ENCODE results near the gene HERC2. TPM values are rescaled to one million over a fixed set of nuclear protein-coding genes. Genes with fewer than 3 reads are reported as not detected.

The HERC2 gene
- polyA plus RNA-seq, 1 of the 3 experiments (the other 2 are of a cell fraction) = 22.3 TPM

- 89% methylated on average over 8 of the region's 8 CpGs for WGBS (ENCODE audit: low lambda C conversion rate)
These were observed 214.1 kb downstream of the HERC2 start for GRCh38 chr15:28107904-28108275.

More at GRCh38 chr15:28107904-28108275, 214.1 kb downstream of the HERC2 start:
- TF ChIP-seq REST (IDR thresholded peaks at IDR 0.05; ENCODE audit: low read depth, low read length) (no peak), POLR2AphosphoS5 (IDR thresholded peaks at IDR 0.05; ENCODE audit: low read depth, low read length) (no peak), TCF12 (IDR thresholded peaks at IDR 0.05) (no peak), MAX (IDR thresholded peaks at IDR 0.05; ENCODE audit: low read depth) (no peak), RXRA (IDR thresholded peaks at IDR 0.05; ENCODE audit: borderline replicate concordance, low read depth) (no peak), RAD21 (IDR thresholded peaks at IDR 0.05; ENCODE audit: low read length) (no peak), EZH2phosphoT487 (IDR thresholded peaks at IDR 0.05; ENCODE audit: borderline replicate concordance, low read depth) (no peak), GABPA (IDR thresholded peaks at IDR 0.05; ENCODE audit: low read depth) (no peak), SIN3A (IDR thresholded peaks at IDR 0.05; ENCODE audit: borderline replicate concordance, low read depth, low read length) (no peak), JUND (IDR thresholded peaks at IDR 0.05) (no peak), PBX3 (IDR thresholded peaks at IDR 0.05) (no peak)
- H3K27me3 ChIP-seq (ENCODE audit: insufficient read depth) = no peaks in the 10 kb centered on the region
- no peaks in the 10 kb centered on the region for H3K79me2 ChIP-seq (ENCODE audit: insufficient read depth)
- no peak for DNase-seq
- CTCF ChIA-PET = interaction anchor here (0.6 to 3.1 kb wide), 4 partner anchors 12 to 1217 kb away, joined by 3 to 13 read pairs (median 12); no protein-coding TSS in a partner anchor
- H3K4me1 ChIP-seq (ENCODE audit: control insufficient read depth in 1 of 2, insufficient read depth in 2 of 2, low read depth in 1 of 2, low read length in 1 of 2) = no peaks in the 10 kb centered on the region; a peak in 1 of 4 replicates
- H4K20me1 ChIP-seq (ENCODE audit: insufficient read depth) = no peaks in the 10 kb centered on the region
- H3F3A ChIP-seq (replicated peaks; ENCODE audit: insufficient read depth) = peaks cover 4% of the 10 kb centered on the region
- POLR2A ChIA-PET = no interaction called here
- H3K9me2 ChIP-seq = no peaks in the 10 kb centered on the region
- no peak overlapping the region for H2AFZ ChIP-seq (ENCODE audit: low read depth)
- no peak overlapping the region for H3K27ac ChIP-seq (ENCODE audit: low read depth in 2 of 2, low read length in 1 of 2)
- H3K4me2 ChIP-seq = no peak overlapping the region
- no peak overlapping the region for H3K4me3 ChIP-seq (ENCODE audit: low read depth in 2 of 2, low read length in 1 of 2)
- no peak overlapping the region for H3K9ac ChIP-seq
- peaks cover 8 to 21% of the 10 kb centered on the region in 2 experiments for H3K36me3 ChIP-seq (replicated peaks in 1 of 2; ENCODE audit: control insufficient read depth in 1 of 2, insufficient read depth in 2 of 2, low read length in 1 of 2)
- H3K9me3 ChIP-seq = no peaks in the 10 kb centered on the region

Data from SK-N-SH (cell line).